ENCODE results near the gene PRSS3.
A peak's percentile ranks its signal among the peaks of the same experiment; 100 is the strongest.

PRSS3 gene

DNA sequence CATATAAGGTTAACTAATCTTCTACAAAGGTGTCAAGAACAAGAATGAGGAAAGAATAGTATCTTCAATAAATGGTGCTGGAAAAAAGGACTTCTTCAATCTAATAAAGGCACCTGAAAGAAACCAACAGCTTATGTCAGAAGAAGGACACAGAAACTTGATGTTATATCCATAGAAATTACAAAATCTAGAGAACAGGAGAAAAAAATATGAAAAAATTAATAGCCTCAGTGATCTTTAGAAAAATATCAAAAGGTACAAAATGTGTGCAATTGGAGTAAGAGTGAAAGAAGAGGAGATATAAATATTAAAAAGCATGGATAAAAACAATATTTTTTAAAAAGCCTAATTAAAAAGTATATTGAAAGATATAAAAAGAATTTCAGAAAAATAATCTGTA, 18.8 kb upstream of the PRSS3 start:
- Histone ChIP-seq H3K9me3 (no peaks in the 10 kb centered on the region), H3K4me3 (ENCODE audit: low read depth, low read length) (no peak overlapping the region), H3K4me1 (no peaks in the 10 kb centered on the region), H3K36me3 (no peaks in the 10 kb centered on the region), H3K27me3 (no peaks in the 10 kb centered on the region)
- no peak for TF ChIP-seq CTCF (IDR thresholded peaks at IDR 0.05; ENCODE audit: low read depth, low read length)
- no peak for DNase-seq

GRCh38 chr9:33778700-33779351, 16.5 kb upstream of the PRSS3 start:
- DNase-seq, result peak; percentile 53
- Histone ChIP-seq H3K27me3 (no peaks in the 10 kb centered on the region), H3K4me3 (ENCODE audit: low read depth, low read length) (no peak overlapping the region), H3K9me3 (no peaks in the 10 kb centered on the region), H3K36me3 (no peaks in the 10 kb centered on the region), H3K4me1 (no peaks in the 10 kb centered on the region)
- peak; percentile 91 for TF ChIP-seq CTCF (IDR thresholded peaks at IDR 0.05; ENCODE audit: low read depth, low read length)

DNA sequence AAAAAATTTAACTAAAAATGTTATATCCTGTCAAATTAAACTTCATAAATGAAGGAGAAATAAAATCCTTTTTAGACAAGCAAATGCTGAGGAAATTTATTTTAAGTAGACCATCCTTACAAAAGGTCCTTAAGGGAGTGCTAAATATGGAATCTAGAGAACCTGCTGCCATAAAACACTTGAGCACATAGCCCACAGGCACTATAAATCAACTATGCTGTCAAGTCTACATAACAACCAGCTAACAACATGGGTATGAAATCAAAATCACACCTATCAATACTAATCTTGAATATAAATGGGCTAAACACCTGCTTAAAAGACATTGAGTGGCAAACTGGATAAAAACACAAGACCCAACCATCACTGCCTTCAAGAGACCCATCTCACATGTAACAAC, 15.1 kb upstream of the PRSS3 start:
- TF ChIP-seq CTCF (IDR thresholded peaks at IDR 0.05; ENCODE audit: low read depth, low read length), result no peak
- Histone ChIP-seq H3K9me3 (no peaks in the 10 kb centered on the region), H3K4me3 (ENCODE audit: low read depth, low read length) (no peak overlapping the region), H3K27me3 (no peaks in the 10 kb centered on the region), H3K4me1 (no peaks in the 10 kb centered on the region), H3K36me3 (no peaks in the 10 kb centered on the region)
- no peak for DNase-seq

DNA sequence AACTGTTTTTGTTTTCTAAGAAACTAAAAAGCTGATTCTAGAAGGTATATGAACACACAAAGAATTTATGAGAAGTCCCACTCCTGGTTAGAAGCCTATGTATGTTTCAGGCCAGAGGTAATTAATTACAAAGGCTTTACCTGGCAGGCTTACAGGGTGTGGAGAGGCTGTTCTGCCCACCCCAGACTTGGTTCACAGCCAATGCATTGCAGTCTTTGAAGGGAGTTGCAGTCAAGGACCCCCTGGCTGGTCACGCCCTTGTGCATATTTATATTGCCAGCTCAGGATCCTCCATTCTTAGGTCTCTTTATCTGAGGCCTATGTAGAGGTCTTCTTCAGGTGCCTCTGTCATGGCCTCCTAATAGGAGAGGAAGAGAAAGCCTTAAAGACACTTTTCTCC, 13.6 kb upstream of the PRSS3 start:
- DNase-seq, result no peak
- Histone ChIP-seq H3K27me3 (no peaks in the 10 kb centered on the region), H3K4me3 (ENCODE audit: low read depth, low read length) (no peak overlapping the region), H3K4me1 (no peaks in the 10 kb centered on the region), H3K36me3 (no peaks in the 10 kb centered on the region), H3K9me3 (no peaks in the 10 kb centered on the region)
- no peak for TF ChIP-seq CTCF (IDR thresholded peaks at IDR 0.05; ENCODE audit: low read depth, low read length)

GRCh38 chr9:33782395-33783152, 12.8 kb upstream of the PRSS3 start:
- no peak for DNase-seq
- H3K27me3 ChIP-seq, result no peaks in the 10 kb centered on the region
- TF ChIP-seq CTCF (IDR thresholded peaks at IDR 0.05; ENCODE audit: low read depth, low read length), result no peak
- H3K9me3 ChIP-seq, result no peaks in the 10 kb centered on the region
- no peak overlapping the region for H3K4me3 ChIP-seq (ENCODE audit: low read depth, low read length)
- no peaks in the 10 kb centered on the region for H3K4me1 ChIP-seq
- no peaks in the 10 kb centered on the region for H3K36me3 ChIP-seq

- no peaks in the 10 kb centered on the region for H3K36me3 ChIP-seq
- H3K4me3 ChIP-seq (ENCODE audit: low read depth, low read length), result no peak overlapping the region
- no peaks in the 10 kb centered on the region for H3K27me3 ChIP-seq
- H3K9me3 ChIP-seq, result no peaks in the 10 kb centered on the region
- DNase-seq, result no peak
- H3K4me1 ChIP-seq, result no peaks in the 10 kb centered on the region
- peak; percentile 22 for TF ChIP-seq CTCF (IDR thresholded peaks at IDR 0.05; ENCODE audit: low read depth, low read length)
These were observed 9.4 kb upstream of the PRSS3 start for GRCh38 chr9:33785914-33786313.
